Esophagus muscularis mucosa (tissue), 4 donors: ENCODE measurements around the gene RNMT.

Experiments used
- CTCF ChIP-seq, 3 experiments: fragments of 200-600 bp in 2 of 3; fragments of 450-650 bp in 1 of 3; sonication (generic) in 2 of 3; IDR thresholded peaks; one replicate each; pipeline ENCODE4 v1.5.1; 2017 to 2019; ENCODE audit warnings: antibody characterized with exemption in 3 of 3, mild to moderate bottlenecking in 2 of 3, moderate library complexity in 1 of 3
- EP300 ChIP-seq: sonication (generic); formaldehyde crosslinking; IDR thresholded peaks from one replicate; pipeline ENCODE4 v1.6.1; 2017; ENCODE audit warnings: antibody characterized with exemption
- POLR2A ChIP-seq: fragments of 450-650 bp; IDR thresholded peaks from one replicate; pipeline ENCODE4 v1.6.1; 2017; ENCODE audit warnings: antibody characterized with exemption, moderate library complexity, mild to moderate bottlenecking, low read depth
- POLR2AphosphoS5 ChIP-seq, 2 donors: sonication (generic); formaldehyde crosslinking; IDR thresholded peaks; one replicate each; pipeline ENCODE4 v1.6.1; 2017; ENCODE audit warnings: antibody characterized with exemption in 2 of 2

- TF ChIP-seq POLR2A, result no peak
- no peak for TF ChIP-seq POLR2AphosphoS5 (IDR thresholded peaks at IDR 0.05)
- TF ChIP-seq CTCF (IDR thresholded peaks at IDR 0.05), result no peak
- TF ChIP-seq EP300, result no peak
Observed at GRCh38 chr18:13696961-13697360, 29.5 kb upstream of the RNMT start.
